Measurements from ENCODE around the gene TSPAN18.

DNA sequence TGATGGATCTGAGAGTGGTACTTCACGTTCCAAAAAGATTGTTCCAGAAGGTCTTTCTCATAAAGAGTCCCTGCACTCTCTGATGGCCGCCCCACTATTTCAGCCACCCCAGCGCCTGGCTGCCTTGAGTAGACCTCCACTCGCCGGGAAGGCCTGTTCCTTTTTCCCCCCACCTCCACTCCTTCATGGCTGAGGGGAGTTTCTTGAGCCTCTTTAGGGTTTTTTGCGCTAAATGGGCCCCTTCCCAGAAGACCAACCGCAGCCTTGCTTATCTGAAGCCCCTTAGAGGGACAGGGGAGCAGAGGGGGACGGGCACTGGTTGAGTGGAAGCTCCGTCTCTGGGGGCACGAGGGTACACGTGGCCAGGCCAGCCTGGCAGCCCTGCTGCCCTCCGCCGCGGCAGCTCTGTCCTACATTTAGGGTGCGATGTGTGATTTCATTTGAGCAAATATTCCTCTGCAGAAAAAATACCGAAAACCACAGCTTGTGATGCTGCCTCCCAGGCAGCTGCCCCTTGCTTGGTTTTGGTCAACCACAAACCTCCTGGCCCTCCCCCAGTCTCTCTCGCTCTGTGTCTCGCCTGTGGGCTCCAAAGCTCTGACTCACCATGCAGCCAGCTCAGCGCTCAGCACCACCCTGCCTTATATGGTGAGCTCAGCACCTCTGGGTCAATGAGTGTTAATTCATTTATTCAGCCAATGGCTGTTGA is 135.2 kb downstream of the TSPAN18 start:
- TF ChIP-seq, protein P1, sequence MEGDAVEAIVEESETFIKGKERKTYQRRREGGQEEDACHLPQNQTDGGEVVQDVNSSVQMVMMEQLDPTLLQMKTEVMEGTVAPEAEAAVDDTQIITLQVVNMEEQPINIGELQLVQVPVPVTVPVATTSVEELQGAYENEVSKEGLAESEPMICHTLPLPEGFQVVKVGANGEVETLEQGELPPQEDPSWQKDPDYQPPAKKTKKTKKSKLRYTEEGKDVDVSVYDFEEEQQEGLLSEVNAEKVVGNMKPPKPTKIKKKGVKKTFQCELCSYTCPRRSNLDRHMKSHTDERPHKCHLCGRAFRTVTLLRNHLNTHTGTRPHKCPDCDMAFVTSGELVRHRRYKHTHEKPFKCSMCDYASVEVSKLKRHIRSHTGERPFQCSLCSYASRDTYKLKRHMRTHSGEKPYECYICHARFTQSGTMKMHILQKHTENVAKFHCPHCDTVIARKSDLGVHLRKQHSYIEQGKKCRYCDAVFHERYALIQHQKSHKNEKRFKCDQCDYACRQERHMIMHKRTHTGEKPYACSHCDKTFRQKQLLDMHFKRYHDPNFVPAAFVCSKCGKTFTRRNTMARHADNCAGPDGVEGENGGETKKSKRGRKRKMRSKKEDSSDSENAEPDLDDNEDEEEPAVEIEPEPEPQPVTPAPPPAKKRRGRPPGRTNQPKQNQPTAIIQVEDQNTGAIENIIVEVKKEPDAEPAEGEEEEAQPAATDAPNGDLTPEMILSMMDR (IDR thresholded peaks at IDR 0.05; ENCODE audit: low read length): no peak
- no peak for TF ChIP-seq EZH2 (optimal IDR thresholded peaks at IDR 0.05; ENCODE audit: low read depth, low read length)
- no peak for TF ChIP-seq EZH2phosphoT487 (IDR thresholded peaks at IDR 0.05; ENCODE audit: low read length)
